K562 (cell line): ENCODE results near the gene EMILIN3. TPM values are rescaled to one million over a fixed set of nuclear protein-coding genes. Genes with fewer than 3 reads are reported as not detected.

Experiments
- ATAC-seq: fragments of 200-7000 bp; cut with Tn5 transposase; 3 replicates; pipeline ENCODE4 v1.9.1; 2020; ENCODE audit warnings: moderate library complexity
- BruUV-seq: library from RNA; stranded (reverse); fragments of 400-500 nt; replicated peaks from 2 replicates; lab custom pipeline; 2021; lab: Mats Ljungman, UMichigan
- CTCF ChIA-PET: fragments of 300-600 bp; formaldehyde crosslinking; extraction: SDS; loops from one replicate; lab custom pipeline; 2021; ENCODE audit warnings: low intra/inter-chr PET ratio; lab: Yijun Ruan, JAX
- POLR2A ChIA-PET: fragments of 300-600, 350-650 bp; sonication (Branson Sonifier 250); formaldehyde crosslinking; extraction: SDS; loops from one replicate; lab custom pipeline; 2021; ENCODE audit warnings: antibody characterized with exemption, inconsistent platforms; lab: Yijun Ruan, JAX
- DNase-seq, 4 experiments: peaks; one replicate each; pipeline versions ENCODE4 v3.0.0 to v3.0.0-alpha.2; 2011 to 2018; ENCODE audit warnings: low spot score in 3 of 4, mixed read lengths in 3 of 4; ENCODE audit errors: extremely low read depth in 1 of 4
- FAIRE-seq: peaks from 2 replicates; lab custom pipeline; 2011; peaks lifted over from hg19 to GRCh38; lab: Jason Lieb, UNC
- H2AFZ ChIP-seq: 2 replicates; pipeline ENCODE4 v1.6.0; 2011; ENCODE audit warnings: low read depth, low read length, control low read depth, inconsistent platforms
- H3K27ac ChIP-seq: fragments of 200-600 bp; 3 replicates; pipeline ENCODE4 v1.8.0; 2011; ENCODE audit warnings: low read depth, mild to moderate bottlenecking, control low read depth, inconsistent platforms, low read length, moderate library complexity, mixed read lengths; ENCODE audit errors: extremely low read depth
- H3K27me3 ChIP-seq, 2 experiments: fragments of 300-600 bp in 1 of 2; 2 replicates in 1 of 2; 3 replicates in 1 of 2; pipeline versions ENCODE4 v1.6.0 to v1.8.0; 2011; ENCODE audit warnings: inconsistent platforms in 2 of 2, low read length in 2 of 2, mild to moderate bottlenecking in 1 of 2, mixed read lengths in 1 of 2, moderate library complexity in 1 of 2; ENCODE audit not compliant: control insufficient read depth in 2 of 2, insufficient read depth in 2 of 2
- H3K36me3 ChIP-seq: fragments of 300-600 bp; 3 replicates; pipeline ENCODE4 v1.8.0; 2011; ENCODE audit warnings: mild to moderate bottlenecking, low read length, inconsistent platforms; ENCODE audit not compliant: control insufficient read depth, insufficient read depth
- H3K4me1 ChIP-seq, 2 experiments: fragments of 200-600 bp in 1 of 2; replicated peaks in 1 of 2; 2 replicates in 1 of 2; 3 replicates in 1 of 2; pipeline versions ENCODE4 v1.5.1 to v1.8.0; 2011; ENCODE audit warnings: inconsistent platforms in 2 of 2, low read length in 2 of 2, mild to moderate bottlenecking in 1 of 2, mixed read lengths in 1 of 2, moderate library complexity in 1 of 2; ENCODE audit not compliant: control insufficient read depth in 2 of 2, insufficient read depth in 2 of 2
- H3K4me2 ChIP-seq: 2 replicates; pipeline ENCODE4 v1.6.1; 2011; ENCODE audit warnings: low read length, control low read depth, inconsistent platforms, mixed read lengths; ENCODE audit not compliant: insufficient read depth
- H3K4me3 ChIP-seq: fragments of 200-600 bp; sonication (generic), shearing (Covaris generic); 2 replicates; pipeline ENCODE4 v1.5.1; 2016; ENCODE audit warnings: control low read depth, inconsistent platforms
- H3K79me2 ChIP-seq: fragments of 200-600 bp; 3 replicates; pipeline ENCODE4 v1.8.0; 2011; ENCODE audit warnings: low read length, inconsistent platforms; ENCODE audit not compliant: control insufficient read depth, insufficient read depth
- H3K9ac ChIP-seq, 2 experiments: 2 replicates each; pipeline versions ENCODE4 v1.6.0 to v1.6.1; 2011; ENCODE audit warnings: low read depth in 2 of 2, low read length in 2 of 2, control low read depth in 1 of 2, inconsistent platforms in 1 of 2, mild to moderate bottlenecking in 1 of 2, mixed read lengths in 1 of 2; ENCODE audit not compliant: insufficient read depth in 1 of 2
- H3K9me1 ChIP-seq: one replicate; pipeline ENCODE4 v1.6.0; 2011; ENCODE audit warnings: inconsistent platforms, mild to moderate bottlenecking, low read length, moderate library complexity; ENCODE audit not compliant: control insufficient read depth, insufficient read depth
- H3K9me3 ChIP-seq: replicated peaks from 2 replicates; pipeline ENCODE4 v1.5.1; 2011; ENCODE audit warnings: low read depth, low read length, inconsistent platforms; ENCODE audit not compliant: control insufficient read depth, insufficient read depth
- H4K20me1 ChIP-seq: replicated peaks from 2 replicates; pipeline ENCODE4 v1.6.1; 2011; ENCODE audit warnings: low read length, inconsistent platforms, mixed read lengths; ENCODE audit not compliant: control insufficient read depth, insufficient read depth
- CSDE1 ChIP-seq, 2 experiments: fragments of 450-650 bp; IDR thresholded peaks; 2 replicates each; pipeline ENCODE4 v1.6.1; 2016; ENCODE audit warnings: mild to moderate bottlenecking in 1 of 2
- DMBX1 ChIP-seq: fragments of 250-450 bp; sonication (Bioruptor Pico); IDR thresholded peaks from 2 replicates; pipeline ENCODE4 v1.8.0; 2022; ENCODE audit warnings: inconsistent platforms, mild to moderate bottlenecking, moderate library complexity, borderline replicate concordance
- FIP1L1 ChIP-seq: fragments of 200-400 bp; formaldehyde crosslinking; IDR thresholded peaks from 2 replicates; pipeline ENCODE4 v1.6.1; 2018; ENCODE audit warnings: mild to moderate bottlenecking, low read depth, low read length; ENCODE audit not compliant: poor library complexity, severe bottlenecking
- HDAC2 ChIP-seq: fragments of 450-650 bp; IDR thresholded peaks from 2 replicates; pipeline ENCODE4 v1.6.1; 2016; ENCODE audit warnings: mild to moderate bottlenecking
- KHSRP ChIP-seq: fragments of 450-650 bp; IDR thresholded peaks from 2 replicates; pipeline ENCODE4 v1.6.1; 2017
- PRPF4 ChIP-seq: fragments of 200-400 bp; formaldehyde crosslinking; IDR thresholded peaks from one replicate; pipeline ENCODE4 v1.6.1; 2017; ENCODE audit warnings: low read length, low read depth, mild to moderate bottlenecking; ENCODE audit not compliant: insufficient read depth, poor library complexity, severe bottlenecking
- RUNX1 ChIP-seq: sonication (generic); IDR thresholded peaks from 2 replicates; pipeline ENCODE4 v1.6.1; 2016; ENCODE audit warnings: antibody characterized with exemption, low read depth
- TAL1 ChIP-seq: fragments of 450-650 bp; IDR thresholded peaks from 2 replicates; pipeline ENCODE4 v1.6.1; 2016; ENCODE audit warnings: mild to moderate bottlenecking
- TEAD2 ChIP-seq: fragments of 450-650 bp; IDR thresholded peaks from 2 replicates; pipeline ENCODE4 v1.6.1; 2016; ENCODE audit warnings: missing genetic modification characterization, control low read depth, missing compliant biosample characterization
- TFAM ChIP-seq: fragments of 250-450 bp; sonication (Bioruptor Pico); conservative IDR thresholded peaks from 2 replicates; pipeline ENCODE4 v1.5.0; 2021; ENCODE audit warnings: mild to moderate bottlenecking, moderate library complexity
- ZNF197 ChIP-seq: fragments of 200-800 bp; sonication (Bioruptor generic); IDR thresholded peaks from 2 replicates; pipeline ENCODE4 v1.6.1; 2016; ENCODE audit warnings: low read depth, missing genetic modification characterization, missing compliant biosample characterization
- ZNF431 ChIP-seq: sonication (generic); formaldehyde crosslinking; IDR thresholded peaks from 2 replicates; pipeline ENCODE4 v1.8.0; 2022; ENCODE audit warnings: mild to moderate bottlenecking, missing genetic modification reagents
- ZNF586 ChIP-seq: fragments of 450-650 bp; formaldehyde crosslinking; conservative IDR thresholded peaks from 2 replicates; pipeline ENCODE4 v1.4.0; 2020; ENCODE audit warnings: mild to moderate bottlenecking, moderate library complexity
- ZNF696 ChIP-seq: fragments of 250-450 bp; sonication (Bioruptor Pico); conservative IDR thresholded peaks from 2 replicates; pipeline ENCODE4 v1.4.0; 2020; ENCODE audit warnings: mild to moderate bottlenecking, moderate library complexity
- ZSCAN29 ChIP-seq: fragments of 450-650 bp; IDR thresholded peaks from 2 replicates; pipeline ENCODE4 v1.6.1; 2017
- WGBS: fragments of 100-300 bp; shearing (Covaris generic); methylation state at CpG from one replicate; pipeline ENCODE4 v1.1.6; 2016; ENCODE audit warnings: low coverage, mixed read lengths; ENCODE audit not compliant: insufficient coverage; ENCODE audit errors: missing lambda C conversion rate; 5-methylcytosine and 5-hydroxymethylcytosine counted together
- in situ Hi-C: fragments of 300-500 bp; cut with MboI; formaldehyde crosslinking; loops from 4 replicates; pipeline ENCODE4 v1.15.0; 2018; ENCODE audit warnings: inconsistent platforms, mixed read lengths
- intact Hi-C: fragments of 100-400 bp; cut with micrococcal nuclease; formaldehyde crosslinking; loops from 2 replicates; pipeline ENCODE4 v1.14.2; 2022
- polyA plus RNA-seq, 8 experiments: library from polyadenylated mRNA; depleted of rRNA in 4 of 8; stranded (reverse) in 5 of 8; unstranded in 3 of 8; fragments of >200 nt; fragmentation: Nextera tagmentation in 2 of 8; fragmentation: Illumina TruSeq in 1 of 8; extraction: Ambion mirVana in 2 of 8; extraction: Trizol in 1 of 8; gene quantifications; 2 replicates each; pipeline versions ENCODE4 v1.2.1 to v1.2.3, GENCODE V29; 2011 to 2014; ENCODE audit warnings: inconsistent platforms in 1 of 8, missing spikeins in 1 of 8
- total RNA-seq, 7 experiments: library from RNA; depleted of rRNA in 6 of 7; stranded (reverse); fragments of >200 nt in 6 of 7; fragmentation: Illumina TruSeq in 2 of 7; extraction: Trizol in 2 of 7; gene quantifications; 2 replicates each; pipeline versions ENCODE4 v1.2.1 to v1.2.3, GENCODE V29; 2011 to 2021; ENCODE audit warnings: low replicate concordance in 1 of 7
- TF ChIP-seq, protein P1 (sequence below): fragments of 450-650 bp; formaldehyde crosslinking; IDR thresholded peaks from 2 replicates; pipeline ENCODE4 v1.4.0; 2022; ENCODE audit warnings: mild to moderate bottlenecking, moderate library complexity

The EMILIN3 gene
- total and polyA plus RNA-seq, 9 of the 15 experiments (the other 6 are each of a cell fraction or from before 2014, with no cell fraction given) = 0.01 to 0.07 TPM; not detected in 7

DNA sequence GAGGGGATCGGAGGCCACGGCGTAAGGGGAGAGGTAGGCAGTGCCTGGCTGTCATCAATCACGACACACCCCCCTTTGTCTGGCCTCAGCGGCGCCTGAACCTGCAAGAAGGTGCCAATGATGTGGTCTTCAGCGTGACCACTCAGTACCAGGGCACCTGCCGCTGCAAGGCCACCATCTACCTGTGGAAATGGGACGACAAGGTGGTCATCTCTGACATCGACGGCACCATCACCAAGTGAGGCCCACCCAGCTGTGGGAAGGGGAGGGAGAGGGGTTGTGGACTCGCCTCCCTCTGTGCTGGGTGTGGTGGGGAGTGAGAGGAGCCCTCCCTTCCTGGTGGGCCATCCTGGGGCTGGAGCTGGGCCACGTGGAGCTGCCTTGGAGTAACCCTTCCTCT, 9.7 kb downstream of the EMILIN3 start:
- DNase-seq = no peak
- ChIA-PET POLR2A (no interaction called here), CTCF (no interaction called here)
- Histone ChIP-seq H4K20me1 (peaks cover 9% of the 10 kb centered on the region; the same call in 1 of the 2 replicates), H3K9me3 (no peaks in the 10 kb centered on the region), H3K9me1 (no peaks in the 10 kb centered on the region), H2AFZ (no peak overlapping the region), H3K4me3 (no peak overlapping the region), H3K27me3 (peaks cover 0 to 8% of the 10 kb centered on the region in 2 experiments; a peak in 3 of 5 replicates), H3K27ac (no peak overlapping the region)
- in situ Hi-C loops (no loop called here), intact Hi-C loops (no loop called here)
- no peak for TF ChIP-seq CSDE1 (IDR thresholded peaks at IDR 0.05)
- TF ChIP-seq ZSCAN29 = no peak
- TF ChIP-seq, all 486 proteins: peak for 0
- Histone ChIP-seq H3K36me3 (no peaks in the 10 kb centered on the region; the same call in 2 of the 3 replicates), H3K4me1 (peaks cover 0 to 12% of the 10 kb centered on the region in 2 experiments; a peak in 1 of 5 replicates), H3K4me2 (no peak overlapping the region), H3K9ac (no peak overlapping the region), H3K79me2 (no peaks in the 10 kb centered on the region)
- BruUV-seq = no TSS peak
- WGBS = 51% methylated on average over 12 of the region's 13 CpGs
- ATAC-seq (no peak), FAIRE-seq (no peak)

DNA sequence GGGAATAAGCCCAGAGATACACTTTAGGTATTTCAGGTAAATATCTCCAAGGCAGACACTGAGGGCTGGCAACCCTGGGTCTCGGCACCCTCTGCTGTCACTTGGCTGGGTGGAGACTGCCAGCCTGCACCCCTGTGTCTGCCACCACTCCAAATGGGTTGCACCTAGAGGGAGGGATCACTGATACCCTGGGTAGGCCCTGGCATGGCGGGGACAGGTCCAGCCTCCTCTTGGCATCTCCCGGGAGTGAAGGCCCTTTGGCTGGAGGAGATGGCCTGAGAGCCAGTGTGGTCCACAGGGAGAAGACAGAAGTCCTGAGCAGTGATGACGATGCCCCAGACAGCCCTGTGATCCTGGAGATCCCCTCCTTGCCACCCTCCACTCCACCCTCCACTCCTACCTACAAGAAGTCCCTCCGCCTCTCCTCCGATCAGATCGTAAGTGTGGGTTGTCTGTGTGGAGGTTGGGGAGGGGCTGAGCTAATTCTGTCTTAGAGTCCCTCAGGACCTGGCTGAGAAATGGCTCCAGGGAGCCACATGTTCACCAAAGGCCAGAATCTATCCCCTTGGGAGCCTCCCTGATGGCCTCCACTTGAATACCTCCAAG, 10.9 kb downstream of the EMILIN3 start:
- Histone ChIP-seq H3K9me3 (no peaks in the 10 kb centered on the region), H4K20me1 (peaks cover 1% of the 10 kb centered on the region; the same call in 1 of the 2 replicates), H3K9ac (no peak overlapping the region), H3K4me3 (no peak overlapping the region), H2AFZ (no peak overlapping the region), H3K4me2 (no peak overlapping the region), H3K27ac (no peak overlapping the region), H3K36me3 (no peaks in the 10 kb centered on the region; the same call in 2 of the 3 replicates), H3K9me1 (no peaks in the 10 kb centered on the region), H3K27me3 (no peaks in the 10 kb centered on the region), H3K79me2 (no peaks in the 10 kb centered on the region), H3K4me1 (peaks cover 0 to 2% of the 10 kb centered on the region in 2 experiments; a peak in 1 of 5 replicates)
- intact Hi-C loops (no loop called here), in situ Hi-C loops (no loop called here)
- ChIA-PET CTCF (no interaction called here), POLR2A (interaction anchor here (1.1 kb wide), 1 partner anchor 24 kb away, joined by 3 read pairs; no protein-coding TSS in a partner anchor)
- ATAC-seq = no peak
- 60% methylated on average over 7 of the region's 7 CpGs for WGBS
- DNase-seq = no peak
- no peak for FAIRE-seq
- no TSS peak for BruUV-seq
- TF ChIP-seq HDAC2 (no peak), RUNX1 (no peak), PRPF4 (no peak), ZNF586 (CRISPR knock-in tag) (no peak), KHSRP (no peak), ZNF696 (CRISPR knock-in tag) (no peak), ZNF197 (CRISPR knock-in tag) (no peak), TFAM (CRISPR knock-in tag) (no peak), FIP1L1 (no peak), ZNF431 (CRISPR knock-in tag) (no peak), DMBX1 (no peak), TEAD2 (tag) (no peak), TAL1 (no peak)
- TF ChIP-seq, protein P1, sequence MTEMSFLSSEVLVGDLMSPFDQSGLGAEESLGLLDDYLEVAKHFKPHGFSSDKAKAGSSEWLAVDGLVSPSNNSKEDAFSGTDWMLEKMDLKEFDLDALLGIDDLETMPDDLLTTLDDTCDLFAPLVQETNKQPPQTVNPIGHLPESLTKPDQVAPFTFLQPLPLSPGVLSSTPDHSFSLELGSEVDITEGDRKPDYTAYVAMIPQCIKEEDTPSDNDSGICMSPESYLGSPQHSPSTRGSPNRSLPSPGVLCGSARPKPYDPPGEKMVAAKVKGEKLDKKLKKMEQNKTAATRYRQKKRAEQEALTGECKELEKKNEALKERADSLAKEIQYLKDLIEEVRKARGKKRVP = no peak
